ENCODE results near the gene SALL1. TPM values are rescaled to one million over a fixed set of nuclear protein-coding genes. Genes with fewer than 3 reads are reported as not detected.

SALL1 gene
- total and polyA plus RNA-seq, 2 of the 8 experiments (the other 6 are each of a cell fraction or from before 2014, with no cell fraction given), result 33.7 to 56.8 TPM

- no peaks in the 10 kb centered on the region for H3K23me2 ChIP-seq (ENCODE audit: low read depth, low read length)
Observed at GRCh38 chr16:51163894-51164566, 13.0 kb upstream of the SALL1 start.

More at GRCh38 chr16:51163894-51164566, 13.0 kb upstream of the SALL1 start:
- Histone ChIP-seq H3K14ac (ENCODE audit: insufficient read length) (no peak overlapping the region), H3K27ac (ENCODE audit: low read depth, low read length) (no peak overlapping the region), H3K9me3 (ENCODE audit: insufficient read depth in 2 of 2, low read depth in 1 of 2, low read length in 1 of 2) (no peaks in the 10 kb centered on the region), H3K36me3 (ENCODE audit: control insufficient read depth in 2 of 4, insufficient read depth in 4 of 4, low read length in 3 of 4) (no peaks in the 10 kb centered on the region), H4K5ac (ENCODE audit: insufficient read length, low read depth, low read length) (no peak overlapping the region), H4K20me1 (replicated peaks in 1 of 2; ENCODE audit: control insufficient read depth in 1 of 2, insufficient read depth in 2 of 2, low read length in 2 of 2) (no peaks in the 10 kb centered on the region), H2BK15ac (ENCODE audit: low read length) (no peak overlapping the region), H3K27me3 (replicated peaks in 1 of 4; ENCODE audit: control insufficient read depth in 3 of 4, extremely low read depth in 1 of 4, insufficient read depth in 3 of 4, low read length in 3 of 4) (0 out of 7 replicates have a peak, but pooled peaks cover 0 to 1% (median 0%) of the 10 kb centered on the region in 4 experiments), H3K4me3 (ENCODE audit: extremely low read depth in 1 of 4, insufficient read depth in 2 of 4, low read depth in 3 of 4, low read length in 4 of 4) (no peak overlapping the region), H3K23ac (ENCODE audit: insufficient read length) (no peak overlapping the region), H2BK5ac (ENCODE audit: low read depth, low read length) (no peak overlapping the region), H3K18ac (ENCODE audit: extremely low read depth, low read length) (no peak overlapping the region), H4K91ac (replicated peaks; ENCODE audit: insufficient read length, low read length) (peak overlapping the region; percentile 41), H4K8ac (ENCODE audit: extremely low read depth, insufficient read depth, low read length) (no peak overlapping the region), H3K79me1 (ENCODE audit: low read depth, low read length) (no peaks in the 10 kb centered on the region), H3K4ac (replicated peaks; ENCODE audit: insufficient read length, low read depth, low read length) (no peak overlapping the region), H3K79me2 (ENCODE audit: control insufficient read depth in 1 of 2, insufficient read depth in 2 of 2, low read length in 2 of 2) (no peaks in the 10 kb centered on the region), H2BK20ac (ENCODE audit: low read length) (peak overlapping the region; percentile 23; the same call in 1 of the 2 replicates), H3K9ac (replicated peaks in 1 of 4; ENCODE audit: extremely low read depth in 1 of 4, low read depth in 3 of 4, low read length in 3 of 4) (no peak overlapping the region), H2AFZ (ENCODE audit: low read length) (no peak overlapping the region), H2AK5ac (ENCODE audit: low read depth, low read length) (peak overlapping the region; percentile 59; the same call in 1 of the 2 replicates), H2BK120ac (replicated peaks; ENCODE audit: low read depth, low read length) (no peak overlapping the region), H2BK12ac (ENCODE audit: low read depth, low read length) (0 out of 2 replicates have a peak overlapping the region, but pooled peaks have one; percentile 30), H3K4me1 (replicated peaks in 1 of 4; ENCODE audit: control insufficient read depth in 3 of 4, insufficient read depth in 4 of 4, low read length in 3 of 4) (peaks cover 0 to 10% (median 5%) of the 10 kb centered on the region in 4 experiments; a peak in 3 of 7 replicates), H3K4me2 (ENCODE audit: insufficient read depth in 1 of 2, low read depth in 2 of 2, low read length in 2 of 2) (no peak overlapping the region), H3K56ac (replicated peaks; ENCODE audit: insufficient read length, low read depth, low read length) (no peak overlapping the region)
- CTCF ChIA-PET (ENCODE audit: partially characterized antibody), result interaction anchor here (1.7 kb wide), 1 partner anchor 10 kb away, joined by 3 read pairs; no protein-coding TSS in a partner anchor
- DNase-seq (ENCODE audit: low read depth in 1 of 2, low spot score in 2 of 2) (no peak), FAIRE-seq (no peak)
- WGBS, 2 experiments (ENCODE audit: extremely low coverage in 1 of 2, insufficient coverage in 1 of 2, insufficient read length in 1 of 2, insufficient replicate concordance in 2 of 2, low coverage in 1 of 2, low lambda C conversion rate in 2 of 2, missing lambda C conversion rate in 1 of 2), result 94% methylated on average over 6 of the region's 6 CpGs; no CpG with 5 or more reads in 1 of the 2 experiments
- TF ChIP-seq KDM4A (IDR thresholded peaks at IDR 0.05; ENCODE audit: low read depth, low read length, severe bottlenecking) (no peak), CREB1 (IDR thresholded peaks at IDR 0.05) (no peak), EGR1 (IDR thresholded peaks at IDR 0.05; ENCODE audit: borderline replicate concordance, low read depth, low read length) (no peak), RXRA (IDR thresholded peaks at IDR 0.05; ENCODE audit: insufficient read depth, low read depth, low read length) (no peak), SP4 (IDR thresholded peaks at IDR 0.05; ENCODE audit: low read length) (no peak), BCL11A (IDR thresholded peaks at IDR 0.05; ENCODE audit: low read depth in 2 of 2, low read length in 2 of 2) (no peak), KDM5A (IDR thresholded peaks at IDR 0.05; ENCODE audit: low read length) (no peak), RAD21 (IDR thresholded peaks at IDR 0.05 in 1 of 2, conservative IDR thresholded peaks at IDR 0.05 in 1 of 2; ENCODE audit: low read depth in 2 of 2, low read length in 2 of 2) (no peak), SIN3A (conservative IDR thresholded peaks at IDR 0.05 in 1 of 2, IDR thresholded peaks at IDR 0.05 in 1 of 2; ENCODE audit: low read depth in 1 of 2, low read length in 2 of 2) (no peak), CTBP2 (IDR thresholded peaks at IDR 0.05; ENCODE audit: borderline replicate concordance, insufficient read depth, insufficient read length, low read length) (no peak)
- POLR2A ChIA-PET (ENCODE audit: partially characterized antibody), result interaction anchor here (1.2 to 1.7 kb wide), 3 partner anchors 11 to 17 kb away, joined by 3 to 5 read pairs (median 3); no protein-coding TSS in a partner anchor

All from H1 (cell line).